ENCODE results near the gene PDGFD. TPM values are rescaled to one million over a fixed set of nuclear protein-coding genes. Genes with fewer than 3 reads are reported as not detected.

Gene PDGFD
- total RNA-seq, 1 experiment from 2014 or later: 1.7 TPM

GRCh38 chr11:104060004-104060794, 103.7 kb downstream of the PDGFD start:
- Histone ChIP-seq H2BK20ac (ENCODE audit: low read depth, low read length, poor library complexity, severe bottlenecking) (no peak overlapping the region), H4K91ac (ENCODE audit: insufficient read length, low read depth, low read length) (no peak overlapping the region), H3K9me3 (ENCODE audit: control insufficient read depth, low read depth, low read length) (no peaks in the 10 kb centered on the region), H2AFZ (ENCODE audit: low read length) (no peak overlapping the region), H2BK5ac (ENCODE audit: insufficient read length, low read length) (no peak overlapping the region), H3K4me2 (ENCODE audit: insufficient read depth, insufficient read length, low read length) (no peak overlapping the region), H3K9ac (ENCODE audit: extremely low read depth, insufficient read length, low read length) (no peak overlapping the region), H3K23me2 (ENCODE audit: insufficient read length, low read depth, low read length, poor library complexity, severe bottlenecking) (no peaks in the 10 kb centered on the region), H3K79me1 (ENCODE audit: insufficient read depth, low read depth, low read length, poor library complexity, severe bottlenecking) (no peaks in the 10 kb centered on the region), H4K20me1 (ENCODE audit: control insufficient read depth, insufficient read depth, insufficient read length) (no peaks in the 10 kb centered on the region), H2AK5ac (ENCODE audit: insufficient read length, low read length) (no peak overlapping the region), H4K5ac (ENCODE audit: insufficient read length, low read depth, low read length) (no peak overlapping the region), H2BK120ac (ENCODE audit: low read depth, low read length, poor library complexity, severe bottlenecking) (no peak overlapping the region), H3K79me2 (ENCODE audit: insufficient read depth, low read length) (no peaks in the 10 kb centered on the region), H4K8ac (replicated peaks; ENCODE audit: insufficient read length, low read depth, low read length) (no peak overlapping the region), H2BK15ac (ENCODE audit: low read depth, low read length) (no peak overlapping the region), H3T11ph (ENCODE audit: low read length) (no peak overlapping the region), H2BK12ac (ENCODE audit: insufficient read length, low read depth, low read length) (no peak overlapping the region), H3K18ac (ENCODE audit: insufficient read length, low read depth, low read length) (no peak overlapping the region), H3K56ac (ENCODE audit: insufficient read length, low read depth, low read length) (no peak overlapping the region), H3K4ac (ENCODE audit: low read depth, low read length) (no peak overlapping the region), H3K14ac (ENCODE audit: insufficient read depth, low read length) (no peak overlapping the region), H3K27me3 (ENCODE audit: insufficient read depth, low read length) (no peaks in the 10 kb centered on the region), H3K4me1 (ENCODE audit: insufficient read depth, low read length) (no peaks in the 10 kb centered on the region; the same call in 1 of the 2 replicates), H3K23ac (ENCODE audit: insufficient read length, low read depth, low read length) (no peak overlapping the region), H3K27ac (ENCODE audit: insufficient read length, low read depth, low read length) (no peak overlapping the region)
- Mint-ChIP-seq H3K27me3 (ENCODE audit: low read depth) (no peaks in the 10 kb centered on the region), H3K4me3 (no peak overlapping the region), H3K4me1 (peaks cover 12% of the 10 kb centered on the region in 2 experiments), H3K9me3 (no peaks in the 10 kb centered on the region), H3K36me3 (ENCODE audit: insufficient read depth in 1 of 3, low read depth in 3 of 3) (peaks cover 0 to 2% (median 0%) of the 10 kb centered on the region in 3 experiments; a peak in 1 of 7 replicates), H3K27ac (peak overlapping the region in 2 of 3 experiments; percentile 47 to 79; a peak in 4 of 7 replicates)
- TF ChIP-seq CTCF (conservative IDR thresholded peaks at IDR 0.05): no peak
- no CpG with 5 or more reads among the region's 3 CpGs for WGBS (ENCODE audit: extremely low coverage, insufficient read length, low lambda C conversion rate)
- no peak for DNase-seq
